HUES48 (cell line): ENCODE data around the gene CARTPT.

Experiments used
- H3K27ac ChIP-seq: one replicate; pipeline ENCODE4 v1.7.0; 2013; ENCODE audit warnings: low read depth, low read length, inconsistent platforms
- H3K27me3 ChIP-seq: 2 replicates; pipeline ENCODE4 v1.6.1; 2013; ENCODE audit warnings: mild to moderate bottlenecking, low read length; ENCODE audit not compliant: control insufficient read depth, insufficient read depth
- H3K36me3 ChIP-seq: 2 replicates; pipeline ENCODE4 v1.6.1; 2013; ENCODE audit warnings: low read length; ENCODE audit not compliant: control insufficient read depth, insufficient read depth
- H3K4me1 ChIP-seq: 2 replicates; pipeline ENCODE4 v1.6.1; 2013; ENCODE audit warnings: mild to moderate bottlenecking, low read length; ENCODE audit not compliant: control insufficient read depth, insufficient read depth
- H3K4me3 ChIP-seq: 2 replicates; pipeline ENCODE4 v1.5.1; 2013; ENCODE audit warnings: mild to moderate bottlenecking, low read depth, low read length
- H3K9ac ChIP-seq: 2 replicates; pipeline ENCODE4 v1.6.1; 2013; ENCODE audit warnings: mild to moderate bottlenecking, low read depth, low read length, moderate library complexity
- H3K9me3 ChIP-seq: 2 replicates; pipeline ENCODE4 v1.6.1; 2013; ENCODE audit warnings: low read length; ENCODE audit not compliant: control insufficient read depth, insufficient read depth

Gene CARTPT

DNA sequence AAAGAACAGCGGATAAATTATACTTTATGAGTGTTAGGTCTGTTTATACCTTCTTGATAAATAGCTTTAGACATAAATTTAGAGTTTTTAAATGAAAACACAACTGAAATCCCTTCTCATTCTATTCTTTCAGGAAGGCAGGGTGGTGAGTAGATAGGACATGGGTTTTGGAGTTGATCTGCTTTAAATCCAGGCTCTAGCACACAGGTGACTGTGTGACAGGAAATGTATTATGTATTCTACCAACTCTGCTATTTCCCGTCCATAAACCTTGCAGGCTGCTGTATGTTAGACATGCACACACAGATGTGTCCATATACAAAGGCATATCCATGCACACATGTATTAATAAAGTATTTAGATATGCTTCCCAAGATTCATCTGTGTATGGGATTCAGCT, 19.3 kb upstream of the CARTPT start:
- Histone ChIP-seq H3K9me3 (no peaks in the 10 kb centered on the region), H3K9ac (no peak overlapping the region), H3K27me3 (no peaks in the 10 kb centered on the region; the same call in 1 of the 2 replicates), H3K36me3 (no peaks in the 10 kb centered on the region), H3K4me1 (peaks cover 4% of the 10 kb centered on the region; the same call in 1 of the 2 replicates), H3K27ac (no peak overlapping the region), H3K4me3 (no peak overlapping the region)

DNA sequence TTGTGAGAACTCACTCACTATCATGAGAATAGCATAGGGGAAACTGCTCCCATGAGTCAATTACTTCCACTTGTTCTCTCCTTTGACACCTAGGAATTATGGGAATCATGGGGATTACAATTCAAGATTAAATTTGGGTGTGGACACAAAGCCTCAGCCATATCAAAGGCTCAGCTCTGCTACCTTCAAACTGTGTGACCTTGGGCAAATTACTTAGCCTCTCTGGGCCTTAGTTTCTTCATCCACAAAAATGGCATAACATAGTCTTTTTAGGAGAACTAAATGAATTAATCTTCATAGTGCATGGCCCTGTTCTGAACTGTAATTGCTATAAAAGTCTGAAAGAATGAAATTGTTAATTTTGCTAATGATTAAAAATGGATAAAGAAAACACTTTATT, 18.3 kb upstream of the CARTPT start:
- H3K36me3 ChIP-seq = no peaks in the 10 kb centered on the region
- no peaks in the 10 kb centered on the region; the same call in 1 of the 2 replicates for H3K27me3 ChIP-seq
- no peaks in the 10 kb centered on the region for H3K4me1 ChIP-seq
- no peak overlapping the region for H3K4me3 ChIP-seq
- H3K9me3 ChIP-seq = no peaks in the 10 kb centered on the region
- no peak overlapping the region for H3K27ac ChIP-seq
- no peak overlapping the region for H3K9ac ChIP-seq

GRCh38 chr5:71701407-71701806, 17.7 kb upstream of the CARTPT start:
- H3K27me3 ChIP-seq = no peaks in the 10 kb centered on the region; the same call in 1 of the 2 replicates

GRCh38 chr5:71703941-71704340, 15.1 kb upstream of the CARTPT start:
- Histone ChIP-seq H3K9ac (no peak overlapping the region), H3K27ac (no peak overlapping the region), H3K9me3 (no peaks in the 10 kb centered on the region), H3K27me3 (no peaks in the 10 kb centered on the region; the same call in 1 of the 2 replicates), H3K4me1 (no peaks in the 10 kb centered on the region), H3K36me3 (no peaks in the 10 kb centered on the region), H3K4me3 (no peak overlapping the region)

More at GRCh38 chr5:71701407-71701806, 17.7 kb upstream of the CARTPT start:
- Histone ChIP-seq H3K4me3 (no peak overlapping the region), H3K9ac (no peak overlapping the region), H3K36me3 (no peaks in the 10 kb centered on the region), H3K27ac (no peak overlapping the region), H3K4me1 (no peaks in the 10 kb centered on the region), H3K9me3 (no peaks in the 10 kb centered on the region)

DNA sequence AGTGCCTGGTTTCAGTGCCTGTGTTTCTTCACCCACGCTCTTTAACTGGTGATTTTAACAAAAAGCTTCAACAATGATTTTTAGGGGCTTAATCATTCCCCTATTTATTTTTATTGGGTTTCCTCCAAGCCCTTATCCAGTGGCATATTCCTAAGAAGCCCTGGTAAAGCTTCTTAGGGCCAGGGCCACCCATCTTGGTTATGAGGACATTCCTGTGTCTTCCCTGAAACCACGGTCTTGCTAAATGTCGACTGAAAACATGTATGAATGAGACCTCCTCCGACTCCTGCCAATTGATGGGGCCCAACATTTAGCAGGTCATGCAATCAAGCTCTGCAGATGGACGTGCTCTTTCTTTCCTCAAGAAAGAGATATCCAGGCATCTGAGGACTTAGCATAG, 13.7 kb upstream of the CARTPT start:
- Histone ChIP-seq H3K36me3 (no peaks in the 10 kb centered on the region), H3K9ac (no peak overlapping the region), H3K27ac (no peak overlapping the region), H3K4me1 (no peaks in the 10 kb centered on the region), H3K9me3 (no peaks in the 10 kb centered on the region), H3K27me3 (no peaks in the 10 kb centered on the region; the same call in 1 of the 2 replicates), H3K4me3 (no peak overlapping the region)

DNA sequence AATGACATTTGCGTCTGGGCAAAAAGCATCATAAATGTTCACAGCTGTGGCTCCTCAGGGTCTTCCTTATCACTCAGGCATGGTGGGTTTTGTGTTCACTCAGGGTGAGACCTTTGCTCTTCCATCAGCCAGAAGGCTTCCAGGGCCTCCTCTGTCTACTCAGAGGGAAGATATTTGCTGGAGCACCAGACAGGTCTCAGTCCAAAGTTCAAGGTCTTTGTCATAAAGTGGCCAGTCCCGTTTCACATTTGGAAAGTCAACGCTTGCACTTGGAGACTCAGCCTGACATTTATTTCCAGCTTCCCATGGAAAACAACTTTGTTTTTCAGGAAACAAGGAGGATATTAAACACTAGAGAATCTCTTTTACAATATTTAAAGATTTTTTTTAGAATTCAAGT, 12.2 kb upstream of the CARTPT start:
- Histone ChIP-seq H3K36me3 (no peaks in the 10 kb centered on the region), H3K27me3 (no peaks in the 10 kb centered on the region; the same call in 1 of the 2 replicates), H3K4me3 (no peak overlapping the region)

DNA sequence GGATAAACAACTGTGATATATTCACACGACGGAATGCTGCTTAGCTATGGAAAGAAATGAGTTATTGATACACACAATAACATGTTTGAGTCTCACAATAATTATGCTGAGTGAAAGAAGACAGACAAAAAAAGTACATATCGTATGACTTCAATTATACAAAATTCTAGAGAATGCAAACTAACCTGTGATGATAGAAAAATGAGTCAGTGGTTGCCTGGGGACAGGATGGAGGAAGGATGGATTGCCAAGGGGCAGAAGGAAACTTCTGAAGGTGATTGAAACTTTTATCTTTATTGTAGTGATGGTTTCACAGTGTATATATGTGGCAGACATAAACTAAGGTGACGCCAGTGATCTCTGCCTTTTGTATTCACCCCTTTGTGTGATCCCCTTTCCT, 7.5 kb upstream of the CARTPT start:
- H3K4me3 ChIP-seq = no peak overlapping the region

More for the DNA sequence above, 12.2 kb upstream of the CARTPT start:
- Histone ChIP-seq H3K27ac (no peak overlapping the region), H3K9ac (no peak overlapping the region), H3K9me3 (no peaks in the 10 kb centered on the region), H3K4me1 (no peaks in the 10 kb centered on the region)

GRCh38 chr5:71714911-71715310, 4.2 kb upstream of the CARTPT start:
- Histone ChIP-seq H3K9ac (no peak overlapping the region), H3K4me3 (no peak overlapping the region), H3K27ac (no peak overlapping the region), H3K9me3 (no peaks in the 10 kb centered on the region), H3K36me3 (no peaks in the 10 kb centered on the region), H3K4me1 (peaks cover 3% of the 10 kb centered on the region; the same call in 1 of the 2 replicates), H3K27me3 (peaks cover 37% of the 10 kb centered on the region)

More for the DNA sequence above, 7.5 kb upstream of the CARTPT start:
- H3K27me3 ChIP-seq = peaks cover 4% of the 10 kb centered on the region; the same call in 1 of the 2 replicates
- no peaks in the 10 kb centered on the region for H3K9me3 ChIP-seq
- H3K36me3 ChIP-seq = no peaks in the 10 kb centered on the region
- H3K9ac ChIP-seq = no peak overlapping the region
- H3K27ac ChIP-seq = no peak overlapping the region
- no peaks in the 10 kb centered on the region for H3K4me1 ChIP-seq

DNA sequence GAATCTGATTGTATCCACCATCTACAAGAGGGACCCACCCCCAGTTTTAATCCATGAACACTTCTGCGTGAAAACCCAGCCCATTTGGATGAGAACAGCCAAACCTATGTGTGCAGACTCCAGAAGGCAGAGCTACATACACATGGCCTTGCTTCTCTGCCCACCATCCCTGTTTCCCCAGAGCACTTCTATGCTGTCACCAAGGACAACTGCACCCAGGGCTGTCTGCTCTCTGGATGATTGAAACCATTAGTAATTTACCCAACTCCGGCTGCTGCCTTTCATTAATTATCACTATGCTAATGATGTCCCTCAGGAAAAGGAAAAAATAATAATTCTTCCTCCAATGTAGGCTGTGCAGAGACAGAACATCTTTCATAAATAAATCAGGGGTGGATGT, 8.9 kb downstream of the CARTPT start:
- no peak overlapping the region for H3K9ac ChIP-seq

GRCh38 chr5:71731015-71731414, 11.9 kb downstream of the CARTPT start:
- Histone ChIP-seq H3K4me1 (no peaks in the 10 kb centered on the region), H3K4me3 (no peak overlapping the region), H3K9me3 (no peaks in the 10 kb centered on the region), H3K27me3 (no peaks in the 10 kb centered on the region), H3K27ac (no peak overlapping the region), H3K36me3 (no peaks in the 10 kb centered on the region), H3K9ac (no peak overlapping the region)

More for the DNA sequence above, 8.9 kb downstream of the CARTPT start:
- no peaks in the 10 kb centered on the region for H3K36me3 ChIP-seq
- no peaks in the 10 kb centered on the region for H3K27me3 ChIP-seq
- H3K27ac ChIP-seq = no peak overlapping the region
- no peaks in the 10 kb centered on the region for H3K9me3 ChIP-seq
- no peaks in the 10 kb centered on the region for H3K4me1 ChIP-seq
- H3K4me3 ChIP-seq = no peak overlapping the region

DNA sequence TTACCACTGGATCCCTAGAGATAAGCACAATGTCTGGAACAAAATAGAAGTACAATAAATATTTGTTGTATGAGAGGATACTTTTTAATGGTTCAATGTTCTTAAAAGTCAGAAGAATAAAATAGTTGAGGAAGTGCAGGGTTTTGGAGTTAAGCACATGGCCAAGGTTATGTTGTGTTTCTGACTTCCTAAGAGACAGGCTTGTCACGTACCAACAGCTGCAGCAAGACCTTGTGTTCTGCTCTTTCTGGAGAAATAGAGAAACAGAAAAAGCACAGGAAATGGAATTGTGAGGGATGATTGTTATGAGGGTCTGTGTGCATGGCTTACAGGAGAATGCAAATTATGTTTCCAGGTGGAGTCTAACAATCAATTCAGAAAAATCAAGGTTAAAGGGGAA, 12.9 kb downstream of the CARTPT start:
- Histone ChIP-seq H3K27me3 (no peaks in the 10 kb centered on the region), H3K4me1 (no peaks in the 10 kb centered on the region), H3K4me3 (no peak overlapping the region), H3K27ac (no peak overlapping the region), H3K36me3 (no peaks in the 10 kb centered on the region), H3K9ac (no peak overlapping the region), H3K9me3 (no peaks in the 10 kb centered on the region)

- no peak overlapping the region for H3K4me3 ChIP-seq
- H3K4me1 ChIP-seq = no peaks in the 10 kb centered on the region
- no peaks in the 10 kb centered on the region for H3K36me3 ChIP-seq
- H3K9me3 ChIP-seq = no peaks in the 10 kb centered on the region
- no peak overlapping the region for H3K27ac ChIP-seq
- H3K27me3 ChIP-seq = no peaks in the 10 kb centered on the region
- no peak overlapping the region for H3K9ac ChIP-seq
These were observed 15.1 kb downstream of the CARTPT start for GRCh38 chr5:71734141-71734540.
